CD4-positive, alpha-beta memory T cell (primary cell): ENCODE data around the gene NUP43. TPM values are rescaled to one million over a fixed set of nuclear protein-coding genes. Genes with fewer than 3 reads are reported as not detected.
A peak's percentile ranks its signal among the peaks of the same experiment; 100 is the strongest.
"Not testable (repeated sequence)": the region's sequence is repeated elsewhere in the genome, so short reads cannot be mapped to it uniquely, and the experiment has no call there.

Experiments
- CTCF ChIA-PET: fragments of 350-600 bp; sonication (Branson Sonifier 250); formaldehyde crosslinking; loops from one replicate; lab custom pipeline; 2021; ENCODE audit warnings: inconsistent platforms; ENCODE audit not compliant: partially characterized antibody; lab: Charles Lee
- POLR2A ChIA-PET: fragments of 350-600 bp; sonication (Branson Sonifier 250); formaldehyde crosslinking; loops from one replicate; lab custom pipeline; 2021; ENCODE audit not compliant: partially characterized antibody; lab: Charles Lee
- DNase-seq, 5 donors: peaks; one replicate each; pipeline versions ENCODE4 v3.0.0 to v3.0.0-alpha.2; 2020 to 2022; ENCODE audit warnings: mixed read lengths in 1 of 5
- H3K27ac ChIP-seq: one replicate; pipeline ENCODE4 v1.7.0; 2013; ENCODE audit warnings: low read depth, low read length
- H3K27me3 ChIP-seq: 2 replicates; pipeline ENCODE4 v1.7.0; 2013; ENCODE audit warnings: mild to moderate bottlenecking, low read length, moderate library complexity; ENCODE audit not compliant: insufficient read depth
- H3K36me3 ChIP-seq: 2 replicates; pipeline ENCODE4 v1.7.0; 2013; ENCODE audit warnings: mild to moderate bottlenecking, low read length, moderate library complexity; ENCODE audit not compliant: insufficient read depth
- H3K4me1 ChIP-seq: 2 replicates; pipeline ENCODE4 v1.7.0; 2013; ENCODE audit warnings: mild to moderate bottlenecking, low read length, moderate library complexity; ENCODE audit not compliant: insufficient read depth
- H3K4me3 ChIP-seq, 2 donors: one replicate each; pipeline ENCODE4 v1.7.0; 2013; ENCODE audit warnings: low read length in 2 of 2, mild to moderate bottlenecking in 1 of 2
- H3K9me3 ChIP-seq, 2 donors: one replicate each; pipeline ENCODE4 v1.7.0; 2013; ENCODE audit warnings: low read length in 2 of 2, control low read depth in 1 of 2; ENCODE audit not compliant: control insufficient read depth in 1 of 2
- H3K27ac Mint-ChIP-seq, 7 donors: one replicate each; pipeline ENCODE4 v1.8.0; 2020 to 2021; ENCODE audit warnings: mixed read lengths in 7 of 7, mild to moderate bottlenecking in 6 of 7, inconsistent platforms in 3 of 7, moderate library complexity in 3 of 7
- H3K27me3 Mint-ChIP-seq, 2 donors: one replicate each; pipeline ENCODE4 v1.8.0; 2020 to 2021; ENCODE audit warnings: mixed read lengths in 2 of 2
- H3K36me3 Mint-ChIP-seq, 2 donors: one replicate each; pipeline ENCODE4 v1.8.0; 2020 to 2021; ENCODE audit warnings: mixed read lengths in 2 of 2, inconsistent platforms in 1 of 2, mild to moderate bottlenecking in 1 of 2
- H3K4me1 Mint-ChIP-seq, 4 donors: one replicate each; pipeline ENCODE4 v1.8.0; 2020 to 2021; ENCODE audit warnings: mixed read lengths in 4 of 4, mild to moderate bottlenecking in 1 of 4
- H3K4me3 Mint-ChIP-seq, 8 donors: one replicate each; pipeline ENCODE4 v1.8.0; 2020 to 2021; ENCODE audit warnings: mixed read lengths in 8 of 8, mild to moderate bottlenecking in 7 of 8, moderate library complexity in 6 of 8, inconsistent platforms in 3 of 8
- H3K9me3 Mint-ChIP-seq, 8 donors: one replicate each; pipeline ENCODE4 v1.8.0; 2020 to 2021; ENCODE audit warnings: mixed read lengths in 8 of 8, mild to moderate bottlenecking in 5 of 8, inconsistent platforms in 3 of 8, moderate library complexity in 1 of 8
- intact Hi-C: fragments of 100-400 bp; cut with micrococcal nuclease; formaldehyde crosslinking; loops from one replicate; pipeline ENCODE4 v1.15.1; 2023
- polyA plus RNA-seq, 2 donors: library from polyadenylated mRNA; unstranded; fragments of 300-500 nt; fragmentation: Illumina TruSeq; gene quantifications; one replicate each; pipeline ENCODE4 v1.2.3, GENCODE V29; 2021
- total RNA-seq, 2 experiments: library from RNA; stranded (reverse); gene quantifications; one replicate each; pipeline ENCODE4 v1.2.3, GENCODE V29; 2021

The NUP43 gene
- total and polyA plus RNA-seq, 4 experiments from 2014 or later, result 1.9 to 58.3 (median 31.6) TPM

GRCh38 chr6:149754548-149754947 is 8.2 kb upstream of the NUP43 start:
- intact Hi-C loops, result no loop called here
- CTCF ChIA-PET, result no interaction called here
- H3K4me1 Mint-ChIP-seq, result peaks cover 18 to 34% (median 26%) of the 10 kb centered on the region in 4 donors

GRCh38 chr6:149753374-149753637 is 7.0 kb upstream of the NUP43 start:
- not testable (repeated sequence) for H3K27ac ChIP-seq

More at GRCh38 chr6:149754548-149754947, 8.2 kb upstream of the NUP43 start:
- no peak for DNase-seq
- H3K27me3 ChIP-seq, result no peaks in the 10 kb centered on the region
- Mint-ChIP-seq H3K27me3 (no peaks in the 10 kb centered on the region), H3K27ac (no peak overlapping the region), H3K4me3 (no peak overlapping the region), H3K9me3 (no peaks in the 10 kb centered on the region), H3K36me3 (peaks cover 4 to 11% of the 10 kb centered on the region in 2 donors)
- no peak overlapping the region for H3K4me3 ChIP-seq
- no peaks in the 10 kb centered on the region for H3K9me3 ChIP-seq
- peaks cover 49% of the 10 kb centered on the region for H3K4me1 ChIP-seq
- no peaks in the 10 kb centered on the region for H3K36me3 ChIP-seq
- POLR2A ChIA-PET, result interaction anchor here (0.8 kb wide), 1 partner anchor 36 kb away, joined by 3 read pairs; no protein-coding TSS in a partner anchor
- no peak overlapping the region for H3K27ac ChIP-seq

GRCh38 chr6:149752600-149753373 is 6.5 kb upstream of the NUP43 start:
- no peak for DNase-seq
- H3K27me3 ChIP-seq, result no peaks in the 10 kb centered on the region
- no peaks in the 10 kb centered on the region for H3K27me3 Mint-ChIP-seq
- H3K36me3 Mint-ChIP-seq, result peaks cover 4 to 9% of the 10 kb centered on the region in 2 donors
- POLR2A ChIA-PET, result interaction anchor here (1.7 kb wide), 1 partner anchor 35 kb away, joined by 5 read pairs; the partner anchor contains the start of gene LATS1
- no peak overlapping the region for H3K27ac Mint-ChIP-seq
- intact Hi-C loops, result no loop called here
- no peaks in the 10 kb centered on the region for H3K9me3 Mint-ChIP-seq
- peaks cover 18 to 38% (median 26%) of the 10 kb centered on the region in 4 donors for H3K4me1 Mint-ChIP-seq
- H3K36me3 ChIP-seq, result no peaks in the 10 kb centered on the region
- H3K4me1 ChIP-seq, result peaks cover 52% of the 10 kb centered on the region
- CTCF ChIA-PET, result interaction anchor here (1.1 to 1.5 kb wide), 2 partner anchors 29 to 87 kb away, joined by 3 to 4 read pairs; no protein-coding TSS in a partner anchor
- H3K27ac ChIP-seq, result no peak overlapping the region
- H3K9me3 ChIP-seq, result no peaks in the 10 kb centered on the region
- peak overlapping the region in 2 of 8 donors; percentile 25 to 34 for H3K4me3 Mint-ChIP-seq
- H3K4me3 ChIP-seq, result no peak overlapping the region

More at GRCh38 chr6:149753374-149753637, 7.0 kb upstream of the NUP43 start:
- peaks cover 52% of the 10 kb centered on the region for H3K4me1 ChIP-seq
- H3K27ac Mint-ChIP-seq, H3K9me3 ChIP-seq, H3K36me3 Mint-ChIP-seq, H3K36me3 ChIP-seq, H3K4me3 ChIP-seq, H3K4me3 Mint-ChIP-seq, H3K27me3 Mint-ChIP-seq, H3K27me3 ChIP-seq, H3K9me3 Mint-ChIP-seq, intact Hi-C loops, DNase-seq: not testable (repeated sequence)
- POLR2A ChIA-PET, result interaction anchor here (1.7 kb wide), 1 partner anchor 36 kb away, joined by 5 read pairs; the partner anchor contains the start of gene LATS1
- peaks cover 18 to 37% (median 26%) of the 10 kb centered on the region in 4 donors for H3K4me1 Mint-ChIP-seq
- CTCF ChIA-PET, result interaction anchor here (0.8 to 1.5 kb wide), 3 partner anchors 9 to 87 kb away, joined by 3 to 4 read pairs (median 3); no protein-coding TSS in a partner anchor

DNA sequence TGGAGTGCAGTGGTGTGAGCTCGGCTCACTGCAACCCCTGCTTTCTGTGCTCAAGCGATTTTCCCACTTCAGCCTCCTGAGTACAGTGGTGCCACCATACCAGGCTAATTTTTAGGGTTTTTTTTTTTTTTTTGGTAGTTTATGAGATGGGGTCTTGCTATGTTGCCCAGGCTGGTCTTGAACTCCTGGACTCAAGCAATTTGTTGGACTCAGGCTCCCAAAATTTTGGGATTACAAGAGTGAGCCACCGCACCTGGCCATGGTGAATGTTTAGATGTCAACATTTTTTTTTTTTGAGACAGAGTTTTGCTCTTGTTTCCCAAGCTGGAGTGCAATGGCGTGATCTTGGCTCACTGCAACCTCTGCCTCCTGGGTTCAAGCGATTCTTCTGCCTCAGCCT is 5.6 kb upstream of the NUP43 start:
- intact Hi-C loops, H3K27ac ChIP-seq, H3K27me3 Mint-ChIP-seq, H3K4me3 ChIP-seq, H3K36me3 Mint-ChIP-seq, H3K9me3 ChIP-seq, H3K36me3 ChIP-seq, DNase-seq, H3K9me3 Mint-ChIP-seq, CTCF ChIA-PET, H3K27me3 ChIP-seq: not testable (repeated sequence)
- Mint-ChIP-seq H3K4me1 (peaks cover 17 to 41% (median 30%) of the 10 kb centered on the region in 4 donors), H3K27ac (peak overlapping the region in 2 of 7 donors; percentile 41 to 56), H3K4me3 (peak overlapping the region in 3 of 8 donors; percentile 15 to 38 (median 25))
- peaks cover 54% of the 10 kb centered on the region for H3K4me1 ChIP-seq
- POLR2A ChIA-PET, result interaction anchor here (0.6 to 1.7 kb wide), 2 partner anchors 35 to 670 kb away, joined by 3 to 5 read pairs; partner anchors contain the start of gene LATS1

GRCh38 chr6:149751239-149751638 is 4.9 kb upstream of the NUP43 start:
- H3K36me3 ChIP-seq, result no peaks in the 10 kb centered on the region
- peak overlapping the region in 1 of 7 donors; percentile 56 for H3K27ac Mint-ChIP-seq
- H3K27ac ChIP-seq, result no peak overlapping the region
- peak overlapping the region in 2 of 8 donors; percentile 86 to 87 for H3K4me3 Mint-ChIP-seq
- no peaks in the 10 kb centered on the region for H3K27me3 ChIP-seq
- intact Hi-C loops, result no loop called here
- H3K9me3 ChIP-seq, result no peaks in the 10 kb centered on the region
- H3K27me3 Mint-ChIP-seq, result no peaks in the 10 kb centered on the region
- peaks cover 4 to 11% of the 10 kb centered on the region in 2 donors for H3K36me3 Mint-ChIP-seq
- peaks cover 23 to 48% (median 37%) of the 10 kb centered on the region in 4 donors for H3K4me1 Mint-ChIP-seq
- ChIA-PET POLR2A (interaction anchor here (0.6 kb wide), 1 partner anchor 669 kb away, joined by 3 read pairs; no protein-coding TSS in a partner anchor), CTCF (no interaction called here)
- DNase-seq, result no peak
- H3K4me3 ChIP-seq, result no peak overlapping the region
- no peaks in the 10 kb centered on the region for H3K9me3 Mint-ChIP-seq
- peaks cover 60% of the 10 kb centered on the region for H3K4me1 ChIP-seq

- Histone ChIP-seq H3K36me3 (no peaks in the 10 kb centered on the region), H3K27ac (peak overlapping the region; percentile 83), H3K9me3 (no peaks in the 10 kb centered on the region), H3K4me1 (peaks cover 63% of the 10 kb centered on the region), H3K27me3 (no peaks in the 10 kb centered on the region), H3K4me3 (peak overlapping the region; percentile 18 to 95)
- peaks cover 0 to 15% of the 10 kb centered on the region in 2 donors for H3K36me3 Mint-ChIP-seq
- CTCF ChIA-PET, result interaction anchor here (1.0 to 1.6 kb wide), 2 partner anchors 25 to 205 kb away, joined by 4 to 6 read pairs; partner anchors contain the start of gene PPIL4
- peak overlapping the region; percentile 75 to 95 (median 86) for H3K27ac Mint-ChIP-seq
- H3K4me3 Mint-ChIP-seq, result peak overlapping the region; percentile 86 to 91 (median 90)
- H3K27me3 Mint-ChIP-seq, result no peaks in the 10 kb centered on the region
- POLR2A ChIA-PET, result interaction anchor here (0.6 to 6.7 kb wide), 6 partner anchors 9 to 205 kb away, joined by 3 to 82 read pairs (median 4); partner anchors contain the start of genes LATS1 and PPIL4
- DNase-seq, result peak in 1 of 5 donors; percentile 70
- intact Hi-C loops, result no loop called here
- H3K9me3 Mint-ChIP-seq, result no peaks in the 10 kb centered on the region
- peaks cover 23 to 53% (median 38%) of the 10 kb centered on the region in 4 donors for H3K4me1 Mint-ChIP-seq
Measured at GRCh38 chr6:149750136-149750609, 3.8 kb upstream of the NUP43 start.
